Measurements from ENCODE around the gene PTPRZ1.

Gene PTPRZ1

GRCh38 chr7:121960678-121961077, 87.7 kb downstream of the PTPRZ1 start:
- no peak for DNase-seq

- no peak for DNase-seq
These were observed 88.3 kb downstream of the PTPRZ1 start for GRCh38 chr7:121961089-121961867.

- no peak for DNase-seq
These were observed 93.4 kb downstream of the PTPRZ1 start for GRCh38 chr7:121966276-121966934.

- no peak for DNase-seq
These were observed 94.0 kb downstream of the PTPRZ1 start for GRCh38 chr7:121966935-121967332.

- no peak for DNase-seq
These were observed 112.6 kb downstream of the PTPRZ1 start for GRCh38 chr7:121985476-121986030.

GRCh38 chr7:121992068-121992467, 119.1 kb downstream of the PTPRZ1 start:
- DNase-seq = no peak

GRCh38 chr7:121994625-121995410, 121.9 kb downstream of the PTPRZ1 start:
- peak; percentile 69 for DNase-seq

GRCh38 chr7:122006687-122007086, 133.7 kb downstream of the PTPRZ1 start:
- no peak for DNase-seq

GRCh38 chr7:122010116-122010515, 137.2 kb downstream of the PTPRZ1 start:
- DNase-seq = no peak

- DNase-seq = no peak
These were observed 140.1 kb downstream of the PTPRZ1 start for GRCh38 chr7:122013065-122013464.

GRCh38 chr7:122013630-122014029, 140.7 kb downstream of the PTPRZ1 start:
- DNase-seq = no peak

GRCh38 chr7:122014697-122015096, 141.7 kb downstream of the PTPRZ1 start:
- DNase-seq = no peak

GRCh38 chr7:122018032-122018431, 145.1 kb downstream of the PTPRZ1 start:
- DNase-seq = no peak

- no peak for DNase-seq
These were observed 154.1 kb downstream of the PTPRZ1 start for GRCh38 chr7:122027058-122027457.

GRCh38 chr7:122033641-122034040, 160.7 kb downstream of the PTPRZ1 start:
- no peak for DNase-seq

- DNase-seq = no peak
These were observed 162.9 kb downstream of the PTPRZ1 start for GRCh38 chr7:122035876-122036275.

- DNase-seq = no peak
These were observed 165.2 kb downstream of the PTPRZ1 start for GRCh38 chr7:122038134-122038533.

GRCh38 chr7:122038904-122039303, 165.9 kb downstream of the PTPRZ1 start:
- no peak for DNase-seq

- DNase-seq = no peak
These were observed 167.2 kb downstream of the PTPRZ1 start for GRCh38 chr7:122040147-122040546.

GRCh38 chr7:122046402-122046801, 173.4 kb downstream of the PTPRZ1 start:
- DNase-seq = no peak

- no peak for DNase-seq
These were observed 181.4 kb downstream of the PTPRZ1 start for GRCh38 chr7:122054393-122054792.

- DNase-seq = no peak
These were observed 182.1 kb downstream of the PTPRZ1 start for GRCh38 chr7:122055073-122055472.

- DNase-seq = no peak
These were observed 184.0 kb downstream of the PTPRZ1 start for GRCh38 chr7:122056977-122057376.

All from RPMI8226 (cell line).